ENCODE data around the gene ANLN.

- TF ChIP-seq EZH2phosphoT487 (IDR thresholded peaks at IDR 0.05; ENCODE audit: borderline replicate concordance) (no peak), CTCF (IDR thresholded peaks at IDR 0.05 in 2 of 3, conservative IDR thresholded peaks at IDR 0.05 in 1 of 3; ENCODE audit: borderline replicate concordance in 1 of 3, insufficient read depth in 1 of 3, low read depth in 2 of 3, low read length in 2 of 3) (no peak), ZBTB33 (IDR thresholded peaks at IDR 0.05; ENCODE audit: extremely low read depth, insufficient replicate concordance, low read length) (no peak), POLR2A (IDR thresholded peaks at IDR 0.05; ENCODE audit: borderline replicate concordance, extremely low read depth, insufficient read depth, insufficient read length) (no peak), REST (IDR thresholded peaks at IDR 0.05; ENCODE audit: low read depth) (no peak), ZFX (IDR thresholded peaks at IDR 0.05) (no peak), ELF1 (IDR thresholded peaks at IDR 0.05; ENCODE audit: borderline replicate concordance, low read depth) (no peak), TCF7L2 (IDR thresholded peaks at IDR 0.05; ENCODE audit: borderline replicate concordance, extremely low read depth, insufficient read depth, insufficient read length) (no peak), CEBPB (IDR thresholded peaks at IDR 0.05; ENCODE audit: low read depth) (no peak), POLR2AphosphoS5 (IDR thresholded peaks at IDR 0.05; ENCODE audit: low read depth, low read length) (no peak), SRF (IDR thresholded peaks at IDR 0.05; ENCODE audit: low read depth) (no peak), MAX (IDR thresholded peaks at IDR 0.05) (no peak), ZNF274 (IDR thresholded peaks at IDR 0.05; ENCODE audit: low read depth, low read length) (no peak)
These were observed 9.7 kb upstream of the ANLN start for GRCh38 chr7:36379831-36380504.
